GM12891 (cell line): ENCODE measurements around the gene CD4.

Experiments
- PAX5 ChIP-seq: IDR thresholded peaks from 2 replicates; pipeline ENCODE4 v1.6.1; 2011; ENCODE audit warnings: low read length, moderate library complexity, mild to moderate bottlenecking; ENCODE audit not compliant: insufficient read depth, severe bottlenecking
- POLR2A ChIP-seq: IDR thresholded peaks from 2 replicates; pipeline ENCODE4 v1.6.1; 2011; ENCODE audit warnings: low read depth, low read length, control low read depth
- POLR2AphosphoS5 ChIP-seq: IDR thresholded peaks from 2 replicates; pipeline ENCODE4 v1.6.1; 2011; ENCODE audit warnings: low read depth, low read length, control low read depth
- POU2F2 ChIP-seq: IDR thresholded peaks from 2 replicates; pipeline ENCODE4 v1.6.1; 2011; ENCODE audit warnings: low read depth, mild to moderate bottlenecking, control low read depth, low read length, moderate library complexity
- TAF1 ChIP-seq: IDR thresholded peaks from 2 replicates; pipeline ENCODE4 v1.6.1; 2011; ENCODE audit warnings: low read depth, low read length, control low read depth

DNA sequence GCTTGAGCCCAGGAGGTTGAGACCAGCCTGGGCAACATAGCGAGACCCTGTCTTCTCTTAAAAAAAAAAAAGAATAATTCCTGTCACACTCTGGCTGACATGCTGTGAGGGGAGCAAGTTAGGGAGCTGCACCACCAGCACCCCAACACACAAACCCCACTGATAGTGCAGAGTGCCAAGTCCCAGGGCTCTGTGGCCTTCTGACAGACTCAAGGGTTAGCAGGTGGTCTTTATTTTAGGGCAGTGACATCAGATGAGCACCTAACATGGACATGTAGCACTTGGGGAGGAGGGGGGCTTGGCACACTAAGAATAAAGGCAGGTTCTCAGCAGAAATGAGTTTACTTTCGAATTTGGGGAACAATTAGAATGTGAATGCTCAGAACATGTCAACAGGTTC is 69.5 kb downstream of the CD4 start:
- no peak for TF ChIP-seq POLR2AphosphoS5
- TF ChIP-seq POLR2A = no peak
- no peak for TF ChIP-seq TAF1
- no peak for TF ChIP-seq PAX5
- no peak for TF ChIP-seq POU2F2
